ENCODE data around the gene DMBT1.

The DMBT1 gene

DNA sequence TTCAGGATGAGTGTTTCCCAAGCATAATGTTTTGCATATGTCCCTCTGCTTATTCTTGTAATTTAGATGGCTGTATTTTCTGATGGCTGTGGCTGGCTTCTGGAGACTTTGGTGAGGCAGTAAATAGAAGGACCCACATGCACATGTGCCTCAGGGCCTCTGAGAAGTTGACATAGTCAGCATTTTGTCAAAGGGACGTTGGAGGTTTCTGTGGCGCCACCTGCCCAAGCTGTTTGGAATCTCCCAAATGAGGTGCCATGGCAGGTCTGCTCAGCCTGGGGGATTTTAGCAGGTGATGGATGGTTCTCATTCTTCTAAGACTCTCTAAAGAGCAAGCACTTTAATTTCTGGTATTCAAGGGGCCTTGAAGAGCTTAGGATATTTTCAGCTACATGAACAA, 109.3 kb downstream of the DMBT1 start:
- DNase-seq (ENCODE audit: extremely low spot score), result no peak
- POLR2A ChIA-PET, result no interaction called here
- CTCF ChIA-PET, result interaction anchor here (0.7 kb wide), 1 partner anchor 23 kb away, joined by 3 read pairs; no protein-coding TSS in a partner anchor
- TF ChIP-seq ZNF384 (IDR thresholded peaks at IDR 0.05) (no peak), NFRKB (IDR thresholded peaks at IDR 0.05) (no peak), LEF1 (IDR thresholded peaks at IDR 0.05; ENCODE audit: borderline replicate concordance) (no peak), TARDBP (IDR thresholded peaks at IDR 0.05) (no peak), L3MBTL2 (conservative IDR thresholded peaks at IDR 0.05) (no peak), CTBP1 (IDR thresholded peaks at IDR 0.05; ENCODE audit: borderline replicate concordance) (no peak), BHLHE40 (IDR thresholded peaks at IDR 0.05; ENCODE audit: borderline replicate concordance) (no peak), FOXM1 (IDR thresholded peaks at IDR 0.05; ENCODE audit: borderline replicate concordance) (no peak), SUZ12 (IDR thresholded peaks at IDR 0.05) (no peak), ARNT (IDR thresholded peaks at IDR 0.05) (no peak), ELF4 (IDR thresholded peaks at IDR 0.05) (no peak), FOXK2 (IDR thresholded peaks at IDR 0.05) (no peak), FOXA1 (IDR thresholded peaks at IDR 0.05) (no peak), HDGF (IDR thresholded peaks at IDR 0.05; ENCODE audit: borderline replicate concordance) (no peak), SP1 (IDR thresholded peaks at IDR 0.05) (no peak)
- TF ChIP-seq, protein P1, sequence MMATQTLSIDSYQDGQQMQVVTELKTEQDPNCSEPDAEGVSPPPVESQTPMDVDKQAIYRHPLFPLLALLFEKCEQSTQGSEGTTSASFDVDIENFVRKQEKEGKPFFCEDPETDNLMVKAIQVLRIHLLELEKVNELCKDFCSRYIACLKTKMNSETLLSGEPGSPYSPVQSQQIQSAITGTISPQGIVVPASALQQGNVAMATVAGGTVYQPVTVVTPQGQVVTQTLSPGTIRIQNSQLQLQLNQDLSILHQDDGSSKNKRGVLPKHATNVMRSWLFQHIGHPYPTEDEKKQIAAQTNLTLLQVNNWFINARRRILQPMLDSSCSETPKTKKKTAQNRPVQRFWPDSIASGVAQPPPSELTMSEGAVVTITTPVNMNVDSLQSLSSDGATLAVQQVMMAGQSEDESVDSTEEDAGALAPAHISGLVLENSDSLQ (IDR thresholded peaks at IDR 0.05), result no peak

DNA sequence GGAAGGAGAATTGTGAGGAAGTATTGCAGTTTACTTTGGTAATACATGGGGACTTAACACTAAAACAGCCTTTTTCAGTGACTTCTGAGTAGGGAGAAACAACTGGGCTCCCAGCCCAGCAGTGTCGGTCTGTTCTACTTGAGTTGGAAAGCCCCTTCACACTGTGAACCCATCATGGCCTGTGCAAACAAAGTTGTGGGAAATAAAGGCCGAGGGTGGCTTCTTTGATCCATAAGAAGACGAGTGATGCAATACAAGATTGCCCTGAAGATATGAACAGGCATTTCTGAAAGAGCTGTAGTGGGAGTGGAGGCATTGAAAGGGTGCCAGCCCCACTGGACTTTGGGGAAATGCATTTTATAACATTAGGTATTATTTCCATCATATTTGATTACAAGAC, 110.8 kb downstream of the DMBT1 start:
- ChIA-PET POLR2A (no interaction called here), CTCF (no interaction called here)

DNA sequence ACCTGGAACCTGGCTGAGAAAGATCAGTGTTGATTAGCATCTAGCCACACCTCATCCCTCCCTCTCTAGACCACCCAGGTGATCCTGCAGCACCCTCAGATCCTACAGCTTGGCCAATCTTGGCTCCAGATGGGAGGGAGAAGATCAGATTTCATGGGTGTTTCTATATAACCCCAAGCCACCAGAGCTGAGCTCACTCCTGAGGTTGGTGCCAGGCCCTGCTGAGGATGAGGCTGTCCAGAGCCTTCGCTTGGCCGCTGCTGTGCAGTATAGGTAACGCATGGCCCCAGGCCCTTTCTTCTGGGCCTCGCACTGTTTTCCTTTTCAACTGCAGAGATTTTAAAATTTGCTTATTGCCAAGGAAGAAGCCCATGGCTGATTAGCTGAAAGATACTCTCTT, 112.1 kb downstream of the DMBT1 start:
- no peak for TF ChIP-seq TARDBP (IDR thresholded peaks at IDR 0.05)
- no peak for TF ChIP-seq ELF4 (IDR thresholded peaks at IDR 0.05)
- TF ChIP-seq NFRKB (IDR thresholded peaks at IDR 0.05), result no peak
- no peak for TF ChIP-seq CTBP1 (IDR thresholded peaks at IDR 0.05; ENCODE audit: borderline replicate concordance)
- no peak for TF ChIP-seq HDGF (IDR thresholded peaks at IDR 0.05; ENCODE audit: borderline replicate concordance)
- TF ChIP-seq FOXM1 (IDR thresholded peaks at IDR 0.05; ENCODE audit: borderline replicate concordance), result no peak
- TF ChIP-seq L3MBTL2 (conservative IDR thresholded peaks at IDR 0.05), result no peak
- no peak for TF ChIP-seq SUZ12 (IDR thresholded peaks at IDR 0.05)
- no peak for TF ChIP-seq LEF1 (IDR thresholded peaks at IDR 0.05; ENCODE audit: borderline replicate concordance)
- no peak for TF ChIP-seq FOXK2 (IDR thresholded peaks at IDR 0.05)
- TF ChIP-seq SP1 (IDR thresholded peaks at IDR 0.05), result no peak
- TF ChIP-seq ZNF384 (IDR thresholded peaks at IDR 0.05), result no peak
- no peak for TF ChIP-seq FOXA1 (IDR thresholded peaks at IDR 0.05)
- DNase-seq (ENCODE audit: extremely low spot score), result no peak
- ChIA-PET POLR2A (no interaction called here), CTCF (no interaction called here)

More for the DNA sequence above, 110.8 kb downstream of the DMBT1 start:
- TF ChIP-seq BHLHE40 (IDR thresholded peaks at IDR 0.05; ENCODE audit: borderline replicate concordance), result no peak
- TF ChIP-seq SP1 (IDR thresholded peaks at IDR 0.05), result no peak
- no peak for TF ChIP-seq SUZ12 (IDR thresholded peaks at IDR 0.05)
- TF ChIP-seq LEF1 (IDR thresholded peaks at IDR 0.05; ENCODE audit: borderline replicate concordance), result no peak
- no peak for TF ChIP-seq FOXM1 (IDR thresholded peaks at IDR 0.05; ENCODE audit: borderline replicate concordance)
- TF ChIP-seq CTBP1 (IDR thresholded peaks at IDR 0.05; ENCODE audit: borderline replicate concordance), result no peak
- no peak for TF ChIP-seq NFRKB (IDR thresholded peaks at IDR 0.05)
- no peak for TF ChIP-seq HDGF (IDR thresholded peaks at IDR 0.05; ENCODE audit: borderline replicate concordance)
- TF ChIP-seq ELF4 (IDR thresholded peaks at IDR 0.05), result no peak
- TF ChIP-seq FOXK2 (IDR thresholded peaks at IDR 0.05), result no peak
- no peak for TF ChIP-seq ZNF384 (IDR thresholded peaks at IDR 0.05)
- TF ChIP-seq TARDBP (IDR thresholded peaks at IDR 0.05), result no peak
- no peak for TF ChIP-seq FOXA1 (IDR thresholded peaks at IDR 0.05)
- DNase-seq (ENCODE audit: extremely low spot score), result no peak

DNA sequence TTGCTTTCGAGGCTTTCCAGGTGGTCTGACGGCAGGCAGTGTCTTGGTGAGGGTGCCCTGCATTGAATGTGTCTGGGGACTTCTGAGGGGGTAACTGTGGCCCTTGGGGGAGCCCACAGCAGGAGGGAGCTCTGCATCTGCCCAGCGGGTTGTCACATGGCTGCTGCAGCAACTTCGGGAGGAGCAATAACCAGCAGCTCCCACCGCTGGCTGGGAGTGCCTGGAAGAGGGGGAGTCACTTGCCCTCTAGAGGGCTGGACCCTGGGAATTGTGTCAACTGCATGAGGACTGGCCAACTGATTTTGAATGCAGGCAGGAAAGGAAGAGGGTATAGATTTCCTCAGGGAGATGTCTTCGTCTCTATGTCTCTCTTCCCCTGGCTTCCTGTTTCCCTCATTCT, 112.7 kb downstream of the DMBT1 start:
- ChIA-PET CTCF (interaction anchor here (0.6 kb wide), 1 partner anchor 1761 kb away, joined by 3 read pairs; no protein-coding TSS in a partner anchor), POLR2A (no interaction called here)
- TF ChIP-seq SUZ12 (IDR thresholded peaks at IDR 0.05), result no peak
- TF ChIP-seq ELF4 (IDR thresholded peaks at IDR 0.05), result no peak
- no peak for TF ChIP-seq ZNF384 (IDR thresholded peaks at IDR 0.05)
- TF ChIP-seq, protein P1 (IDR thresholded peaks at IDR 0.05), result no peak
- TF ChIP-seq FOXA1 (IDR thresholded peaks at IDR 0.05), result no peak
- TF ChIP-seq CTBP1 (IDR thresholded peaks at IDR 0.05; ENCODE audit: borderline replicate concordance), result no peak
- TF ChIP-seq SP1 (IDR thresholded peaks at IDR 0.05), result no peak
- TF ChIP-seq L3MBTL2 (conservative IDR thresholded peaks at IDR 0.05), result no peak
- no peak for TF ChIP-seq FOXM1 (IDR thresholded peaks at IDR 0.05; ENCODE audit: borderline replicate concordance)
- no peak for DNase-seq (ENCODE audit: extremely low spot score)

DNA sequence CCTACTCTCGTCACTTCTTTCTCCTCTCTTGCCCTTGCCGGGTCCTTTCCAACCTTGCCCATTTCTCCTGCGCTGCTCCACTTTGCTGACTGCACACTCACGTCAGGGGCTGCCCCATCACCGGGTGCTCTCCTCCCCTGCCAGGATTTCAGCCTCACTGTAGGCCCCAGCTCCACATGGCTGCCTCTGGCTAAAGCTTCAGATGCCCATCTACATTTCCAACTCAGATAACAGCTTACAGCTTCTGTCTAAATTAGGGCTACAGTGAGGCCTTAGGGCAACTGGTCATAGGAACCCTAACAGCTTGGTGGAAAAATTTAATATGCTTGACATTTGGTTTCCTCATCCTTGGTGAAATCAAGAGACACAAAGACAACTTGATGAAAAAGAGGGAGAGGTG, 113.2 kb downstream of the DMBT1 start:
- CTCF ChIA-PET, result interaction anchor here (0.6 kb wide), 1 partner anchor 1761 kb away, joined by 3 read pairs; no protein-coding TSS in a partner anchor
- DNase-seq (ENCODE audit: extremely low spot score), result no peak
- TF ChIP-seq TARDBP (IDR thresholded peaks at IDR 0.05) (no peak), LEF1 (IDR thresholded peaks at IDR 0.05; ENCODE audit: borderline replicate concordance) (no peak), ZNF384 (IDR thresholded peaks at IDR 0.05) (no peak), L3MBTL2 (conservative IDR thresholded peaks at IDR 0.05) (no peak), CTBP1 (IDR thresholded peaks at IDR 0.05; ENCODE audit: borderline replicate concordance) (no peak), FOXA1 (IDR thresholded peaks at IDR 0.05) (no peak), BHLHE40 (IDR thresholded peaks at IDR 0.05; ENCODE audit: borderline replicate concordance) (no peak), SUZ12 (IDR thresholded peaks at IDR 0.05) (no peak), FOXK2 (IDR thresholded peaks at IDR 0.05) (no peak), NFRKB (IDR thresholded peaks at IDR 0.05) (no peak)
- TF ChIP-seq, protein P1 (IDR thresholded peaks at IDR 0.05), result no peak
- POLR2A ChIA-PET, result no interaction called here

DNA sequence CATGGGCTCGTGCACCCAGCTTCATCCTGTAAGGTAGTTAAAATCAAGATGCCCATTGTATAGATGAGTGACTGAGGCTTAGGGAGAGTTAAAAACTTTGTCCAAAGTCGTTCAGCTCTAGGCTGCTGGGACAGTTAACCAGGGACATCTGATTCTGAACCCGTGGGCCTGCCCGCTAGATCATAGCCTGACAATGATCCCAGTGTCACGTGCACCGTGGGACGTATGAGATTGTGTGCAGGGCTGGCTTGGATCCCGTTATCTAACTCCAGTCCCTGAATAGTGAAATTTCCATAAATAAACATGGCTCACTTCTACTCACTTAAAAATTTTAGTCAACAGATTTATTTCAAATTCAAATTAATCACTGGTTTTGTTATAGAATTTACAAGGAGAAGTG, 114.2 kb downstream of the DMBT1 start:
- TF ChIP-seq FOXA1 (IDR thresholded peaks at IDR 0.05), result no peak
- no peak for TF ChIP-seq ZNF384 (IDR thresholded peaks at IDR 0.05)
- ChIA-PET POLR2A (no interaction called here), CTCF (interaction anchor here (0.7 kb wide), 1 partner anchor 1185 kb away, joined by 3 read pairs; no protein-coding TSS in a partner anchor)
- DNase-seq (ENCODE audit: extremely low spot score), result no peak

Measured in HEK293T (cell line).